SH-SY5Y (cell line): ENCODE results near the gene ERCC2.

Source experiments
- GATA2 ChIP-seq: IDR thresholded peaks from 2 replicates; pipeline ENCODE4 v1.6.1; 2011; ENCODE audit warnings: mild to moderate bottlenecking, low read depth, low read length
- GATA3 ChIP-seq: IDR thresholded peaks from 2 replicates; pipeline ENCODE4 v1.6.1; 2011; ENCODE audit warnings: low read depth, mild to moderate bottlenecking, low read length, moderate library complexity

GRCh38 chr19:45406226-45407090 is 36.1 kb upstream of the ERCC2 start, which contains the start of gene POLR1G:
- TF ChIP-seq GATA2 (no peak), GATA3 (no peak)
